HCT116 (cell line): Measurements from ENCODE around the gene EPHB2.

Experiments
- CTCF ChIP-seq, 3 experiments: fragments of 200-600 bp in 1 of 3; sonication (generic) in 1 of 3; IDR thresholded peaks in 2 of 3; conservative IDR thresholded peaks in 1 of 3; 2 replicates each; pipeline ENCODE4 v1.5.1; 2012 to 2017; ENCODE audit warnings: low read depth in 2 of 3, low read length in 2 of 3, antibody characterized with exemption in 1 of 3, borderline replicate concordance in 1 of 3, control low read depth in 1 of 3, mild to moderate bottlenecking in 1 of 3, mixed read lengths in 1 of 3, mixed run types in 1 of 3, moderate library complexity in 1 of 3; ENCODE audit not compliant: insufficient read depth in 1 of 3
- POLR2A ChIP-seq: IDR thresholded peaks from 2 replicates; pipeline ENCODE4 v1.7.0; 2011; ENCODE audit warnings: borderline replicate concordance; ENCODE audit not compliant: insufficient read depth, insufficient read length; ENCODE audit errors: extremely low read depth

- TF ChIP-seq POLR2A (no peak), CTCF (IDR thresholded peaks at IDR 0.05 in 2 of 3, conservative IDR thresholded peaks at IDR 0.05 in 1 of 3; ENCODE audit: borderline replicate concordance in 1 of 3, insufficient read depth in 1 of 3, low read depth in 2 of 3, low read length in 2 of 3) (0 out of 6 replicates have a peak, but pooled peaks of 1 of the 3 experiments have one; percentile 3)
Measured at GRCh38 chr1:22855668-22856606, 145.3 kb downstream of the EPHB2 start.
